GM19043 (cell line): ENCODE results near the gene FCSK.
"Not testable (repeated sequence)": the region's sequence is repeated elsewhere in the genome, so short reads cannot be mapped to it uniquely, and the experiment has no call there.

Experiments
- ATAC-seq: cut with Tn5 transposase; IDR thresholded peaks from one replicate; pipeline ENCODE4 v1.9.1; 2021; ENCODE audit warnings: low read depth; ENCODE audit not compliant: unreplicated experiment

FCSK gene

DNA sequence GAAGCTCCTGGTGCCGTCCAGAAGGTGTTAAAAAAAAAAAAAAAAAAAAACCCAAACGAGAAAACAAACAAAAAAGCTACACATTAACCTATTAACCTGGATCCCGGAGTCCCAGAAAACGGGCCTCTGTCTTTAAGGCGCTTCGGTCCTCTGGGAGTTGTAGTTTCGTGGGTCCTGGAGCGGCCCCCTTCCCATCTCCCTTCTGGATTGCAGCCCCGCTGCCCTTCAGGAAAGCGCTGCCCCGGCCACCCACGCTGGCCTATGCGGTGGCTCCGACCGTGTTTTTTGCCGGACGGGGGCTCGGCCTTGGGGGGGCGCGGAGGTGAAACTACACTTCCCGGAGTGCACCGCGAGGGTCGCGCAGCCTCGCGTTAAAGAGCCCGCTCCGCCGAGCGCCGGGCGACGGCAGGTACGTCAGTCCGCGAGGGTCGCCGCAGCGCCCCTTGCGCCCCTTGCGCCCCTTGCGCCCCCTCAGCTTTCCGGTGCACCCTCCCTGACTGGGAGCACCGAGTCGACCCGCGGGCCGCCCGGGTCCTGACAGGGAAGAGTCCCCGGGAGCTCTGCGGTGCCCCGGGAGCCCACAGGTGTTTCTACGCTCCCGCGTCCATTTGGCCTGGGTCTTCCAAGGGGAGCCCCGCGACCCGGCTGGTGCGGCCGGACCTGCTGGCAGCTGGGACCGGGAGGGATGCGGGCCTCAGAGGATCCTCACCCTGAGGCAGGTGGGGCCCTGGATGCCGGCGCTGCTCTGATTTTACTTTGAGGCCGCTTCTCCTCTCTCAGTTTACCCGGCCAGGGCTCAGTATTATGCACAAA, at the start of gene FCSK:
Gene FCSK, plus strand, starts transcription at position 374 of the 813 bp plus-strand sequence. CDS start 8,596 bp downstream, outside the sequence.
- peak; percentile 79 for ATAC-seq

DNA sequence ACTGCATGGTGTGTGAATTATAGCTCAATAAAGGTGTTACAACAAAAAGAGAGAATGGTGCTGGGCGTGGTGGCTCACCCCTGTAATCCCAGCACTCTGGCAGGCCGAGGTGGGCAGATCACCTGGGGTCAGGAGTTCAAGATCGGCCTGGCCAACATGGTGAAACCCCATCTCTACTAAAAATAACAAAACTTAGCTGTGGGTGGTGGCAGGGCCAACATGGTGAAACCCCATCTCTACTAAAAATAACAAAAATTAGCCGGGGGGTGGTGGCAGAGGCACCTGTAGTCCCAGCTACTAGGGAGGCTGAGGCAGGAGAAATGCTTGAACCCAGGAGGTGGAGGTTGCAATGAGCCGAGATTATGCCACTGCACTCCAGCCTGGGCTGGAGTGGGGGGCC, 48.3 kb upstream of the FCSK start:
- ATAC-seq = not testable (repeated sequence)

DNA sequence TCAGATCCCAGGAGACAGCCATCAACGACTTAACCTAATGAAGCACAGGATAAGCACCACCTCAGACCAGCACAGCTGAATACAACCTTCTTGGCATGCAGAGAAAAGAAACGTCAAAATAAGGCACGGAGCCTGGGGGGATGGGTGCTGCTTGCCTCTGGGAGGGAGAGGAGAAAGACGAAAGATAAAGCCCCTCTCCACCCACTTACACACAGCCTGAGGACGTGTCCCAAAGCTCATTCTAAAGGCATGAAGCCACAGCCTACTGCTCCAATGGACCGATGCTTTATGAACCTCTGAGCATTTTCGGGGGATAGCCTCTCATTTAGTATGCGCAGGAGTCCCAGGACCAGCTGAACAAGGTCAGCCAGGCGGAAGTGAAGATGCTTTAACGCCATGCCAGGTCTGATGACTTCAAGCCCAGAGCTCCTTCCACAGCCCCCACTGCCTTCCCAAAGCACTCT, 46.6 kb upstream of the FCSK start:
- no peak for ATAC-seq

DNA sequence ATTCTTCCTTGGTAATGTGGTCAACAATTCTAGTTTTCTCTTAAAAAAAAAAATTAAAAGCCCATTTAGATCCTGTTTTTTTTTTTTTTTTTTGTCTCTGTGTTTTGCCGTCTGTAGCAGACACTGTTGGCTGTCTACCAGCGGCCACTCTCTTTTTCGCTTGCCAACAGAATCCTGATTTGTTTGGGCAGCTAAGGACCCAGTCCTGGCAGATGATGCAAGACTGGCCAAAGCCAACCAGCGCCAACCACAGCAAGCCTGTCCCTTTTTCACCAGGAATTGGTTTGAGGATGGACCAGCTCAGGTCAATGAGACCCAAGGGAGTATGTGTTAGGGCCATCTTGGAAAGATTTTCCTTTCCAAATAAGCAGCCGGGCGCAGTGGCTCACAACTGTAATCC, 43.7 kb upstream of the FCSK start:
- no peak for ATAC-seq

DNA sequence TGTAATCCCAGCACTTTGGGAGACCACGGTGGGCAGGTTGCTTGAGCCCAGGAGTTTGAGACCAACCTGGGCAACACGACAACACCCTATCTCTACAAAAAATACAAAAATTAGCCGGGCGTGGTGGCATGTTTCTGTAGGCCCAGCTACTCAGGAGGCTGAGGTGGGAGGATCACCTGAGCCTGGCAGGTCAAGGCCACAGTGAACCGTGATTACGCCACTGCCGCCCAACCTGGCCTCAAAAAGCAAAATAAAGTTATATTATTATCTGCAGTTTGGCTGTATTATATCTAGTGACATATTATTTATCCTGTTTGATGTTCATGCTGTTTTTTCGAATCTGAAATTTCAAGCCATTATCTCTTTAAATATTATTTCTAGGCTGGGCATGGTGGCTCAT, 42.0 kb upstream of the FCSK start:
- ATAC-seq = no peak

DNA sequence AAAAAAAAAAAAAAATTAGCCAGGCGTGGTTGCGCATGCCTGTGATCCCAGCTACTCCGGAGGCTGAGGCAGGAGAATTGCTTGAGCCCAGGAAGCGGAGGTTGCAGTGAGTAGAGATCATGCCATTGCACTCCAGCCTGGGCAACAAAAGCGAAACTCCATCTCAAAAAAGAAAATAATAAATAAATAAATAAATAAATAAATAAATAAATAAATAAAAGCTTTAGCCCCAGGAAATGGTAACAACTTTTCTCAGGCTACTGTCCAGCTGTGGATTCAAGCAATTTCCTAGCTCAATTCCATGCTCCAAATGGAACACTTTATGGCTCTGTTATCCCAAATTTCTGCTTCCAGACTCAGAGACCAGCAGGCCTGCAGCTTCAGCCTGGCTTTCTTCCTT, 40.8 kb upstream of the FCSK start:
- not testable (repeated sequence) for ATAC-seq

DNA sequence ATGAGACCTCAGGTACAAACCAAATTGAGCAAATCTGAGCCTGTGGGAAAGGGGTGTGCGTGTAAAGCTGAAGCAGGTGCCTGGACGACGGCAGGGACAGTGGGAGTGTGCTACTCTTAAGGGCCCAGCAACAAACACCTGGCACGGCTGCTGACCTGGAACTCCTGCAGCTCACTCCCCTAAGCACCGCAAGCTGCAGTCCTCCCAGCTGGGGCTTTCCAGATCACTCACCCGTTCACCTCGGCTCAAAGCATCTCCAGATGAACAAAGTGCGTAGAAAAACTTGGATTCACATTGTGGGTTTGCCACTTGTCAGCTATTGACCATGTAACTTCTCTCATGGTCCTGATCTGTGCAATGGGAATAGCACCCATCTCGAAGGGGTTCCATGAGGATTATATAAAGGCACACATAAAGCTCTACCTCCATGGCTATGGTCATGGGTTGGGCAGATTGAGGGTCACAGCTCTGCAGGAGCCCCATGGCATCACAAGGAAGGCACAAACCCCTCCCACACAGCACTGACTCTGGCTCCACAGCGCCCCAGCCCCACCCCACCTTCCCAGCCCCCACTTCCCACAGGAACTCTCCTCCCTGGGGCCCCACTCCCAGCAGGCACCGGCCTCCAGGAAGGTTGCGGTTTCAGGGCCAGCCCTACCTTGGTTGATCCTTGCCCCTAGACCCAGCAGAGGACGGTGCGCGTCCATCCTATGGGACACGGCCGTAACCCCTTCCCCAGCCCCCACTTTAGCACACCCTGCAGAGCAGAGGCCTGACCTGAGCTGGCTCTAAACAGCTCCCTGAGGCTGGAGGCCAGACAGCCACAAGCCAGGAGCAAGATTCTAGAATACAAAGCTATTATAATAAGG, 37.4 kb upstream of the FCSK start:
- peak; percentile 75 for ATAC-seq

DNA sequence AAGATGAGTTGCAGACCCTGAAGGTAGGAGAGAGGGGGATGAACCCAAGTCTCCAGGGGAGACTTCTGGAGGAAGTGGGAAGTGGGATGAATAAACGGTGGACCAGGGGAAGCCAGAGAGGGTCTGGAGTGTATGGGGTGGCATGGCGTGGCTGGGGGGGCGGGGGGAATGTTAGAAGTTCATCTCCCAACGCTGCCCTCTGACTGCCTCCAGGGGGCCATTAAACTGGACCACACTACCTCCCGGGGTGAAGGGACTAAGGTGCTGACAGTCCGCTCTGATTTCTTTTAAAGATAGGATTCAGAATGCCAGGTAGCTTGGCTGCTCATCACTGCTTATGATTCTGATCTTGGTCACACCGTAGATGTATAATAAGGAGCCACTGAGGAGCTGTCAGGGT, 36.7 kb upstream of the FCSK start:
- ATAC-seq = no peak

DNA sequence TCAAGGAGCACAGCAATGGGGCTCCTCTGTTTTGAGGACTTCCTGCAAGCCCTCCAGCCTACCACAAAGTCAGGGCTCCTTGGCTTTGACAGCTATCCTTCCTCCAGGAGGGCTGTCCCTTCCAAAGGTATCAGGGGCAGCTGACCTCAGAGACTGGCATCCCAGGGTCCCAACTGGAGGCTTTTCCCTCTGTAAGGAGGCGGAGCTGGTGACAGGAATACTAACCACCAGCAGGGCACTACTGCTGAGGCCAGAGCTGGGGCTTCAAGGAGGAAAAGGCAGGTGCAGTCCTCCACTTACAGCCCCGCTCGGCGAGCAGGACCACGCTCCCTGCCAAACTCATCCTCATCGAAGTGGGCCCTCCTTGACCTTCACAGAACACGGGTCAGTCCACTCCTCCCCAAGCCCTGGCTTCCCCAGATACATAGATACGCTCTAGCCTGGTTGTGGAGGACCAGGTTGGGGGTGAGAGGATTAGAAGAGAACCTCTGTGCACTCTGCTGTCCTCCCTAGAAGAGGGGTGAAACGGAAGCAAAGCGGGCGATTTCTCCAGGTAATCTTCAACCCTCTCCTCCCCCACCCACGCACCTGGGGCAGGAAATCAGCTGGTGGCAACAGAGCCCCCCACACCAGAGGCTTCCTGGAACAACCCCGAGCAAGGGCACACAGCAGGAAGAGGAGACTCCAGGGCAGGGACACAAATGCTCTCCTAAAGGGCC, 36.0 kb upstream of the FCSK start:
- no peak for ATAC-seq

DNA sequence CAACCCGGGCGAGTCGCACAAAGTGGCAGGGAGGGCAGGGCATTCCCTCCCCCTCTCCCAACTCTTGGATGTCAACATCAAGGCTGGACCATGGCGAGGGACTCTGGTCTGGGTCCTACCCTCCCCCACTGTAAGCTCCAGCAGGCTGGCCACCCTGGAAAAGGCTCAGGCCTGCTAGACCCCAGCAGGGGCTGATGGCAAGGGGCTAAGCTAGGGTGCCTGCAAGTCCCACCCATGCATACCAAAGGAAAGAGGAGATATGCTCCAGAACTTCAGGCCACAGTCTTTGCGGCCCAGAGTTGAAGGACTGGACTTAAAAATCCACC, 35.4 kb upstream of the FCSK start:
- no peak for ATAC-seq

DNA sequence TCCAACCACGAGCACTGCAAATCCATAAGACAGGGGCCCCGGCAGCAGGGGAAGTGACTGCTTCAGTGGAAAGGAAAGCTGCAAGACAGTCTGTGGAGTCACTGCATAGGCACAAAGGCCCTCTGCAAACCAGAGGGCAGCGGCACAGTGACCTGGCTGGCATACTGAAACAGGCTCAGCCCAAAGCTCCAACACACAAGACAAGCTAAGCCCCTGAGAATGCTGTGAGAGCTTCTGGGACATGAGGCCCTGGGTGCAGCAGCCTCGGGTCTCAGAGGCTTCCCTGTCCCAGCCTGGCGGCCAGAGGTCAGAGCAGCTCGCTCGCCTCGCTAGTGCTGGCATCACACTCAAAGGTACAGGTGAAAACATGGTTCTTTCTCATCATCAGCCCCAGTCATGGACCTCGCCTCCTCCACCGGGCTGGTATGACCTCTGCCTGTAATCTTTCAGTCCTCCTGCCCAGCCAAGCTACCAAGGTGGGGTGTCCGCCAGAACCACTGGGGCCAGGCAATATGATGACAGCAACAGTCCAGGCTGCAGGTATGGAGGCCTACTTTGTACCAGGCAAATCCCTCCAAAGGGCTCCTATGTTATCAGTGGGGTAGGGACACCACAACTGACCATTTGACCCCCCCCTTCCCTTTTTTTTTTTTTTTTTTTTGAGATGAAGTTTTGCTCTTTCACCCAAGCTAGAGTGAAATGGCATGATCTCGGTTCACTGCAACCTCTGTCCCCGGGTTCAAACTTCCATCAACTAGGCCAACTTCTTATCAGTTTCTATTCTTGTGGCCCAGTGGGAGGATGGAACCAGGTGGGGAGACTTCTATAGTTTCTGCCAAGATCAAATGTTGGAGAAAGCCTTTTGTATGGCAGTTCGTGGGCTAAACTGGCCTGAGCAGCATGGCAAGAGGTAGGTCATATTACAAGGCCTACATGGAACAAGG, 34.7 kb upstream of the FCSK start:
- ATAC-seq = no peak

DNA sequence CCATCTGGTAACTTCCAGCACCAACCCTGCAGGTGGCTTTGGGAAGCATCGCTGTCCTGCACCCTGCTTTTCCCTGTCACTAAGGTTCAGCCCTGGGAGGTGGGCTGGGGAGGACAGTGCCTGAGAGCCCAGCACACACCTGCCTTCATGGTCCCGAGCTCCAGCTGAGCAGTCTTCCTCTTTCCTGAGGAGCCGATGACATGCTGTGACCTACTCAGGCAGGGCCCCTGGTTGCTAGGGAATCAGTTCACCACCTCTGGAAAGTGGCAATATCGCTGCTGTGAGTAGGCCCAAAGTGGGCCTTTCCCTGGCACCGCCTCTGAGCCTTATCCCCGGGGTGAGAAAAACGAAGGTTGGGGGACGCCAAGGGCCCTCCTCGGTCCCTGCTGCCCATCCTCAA, 33.4 kb upstream of the FCSK start:
- ATAC-seq = no peak

DNA sequence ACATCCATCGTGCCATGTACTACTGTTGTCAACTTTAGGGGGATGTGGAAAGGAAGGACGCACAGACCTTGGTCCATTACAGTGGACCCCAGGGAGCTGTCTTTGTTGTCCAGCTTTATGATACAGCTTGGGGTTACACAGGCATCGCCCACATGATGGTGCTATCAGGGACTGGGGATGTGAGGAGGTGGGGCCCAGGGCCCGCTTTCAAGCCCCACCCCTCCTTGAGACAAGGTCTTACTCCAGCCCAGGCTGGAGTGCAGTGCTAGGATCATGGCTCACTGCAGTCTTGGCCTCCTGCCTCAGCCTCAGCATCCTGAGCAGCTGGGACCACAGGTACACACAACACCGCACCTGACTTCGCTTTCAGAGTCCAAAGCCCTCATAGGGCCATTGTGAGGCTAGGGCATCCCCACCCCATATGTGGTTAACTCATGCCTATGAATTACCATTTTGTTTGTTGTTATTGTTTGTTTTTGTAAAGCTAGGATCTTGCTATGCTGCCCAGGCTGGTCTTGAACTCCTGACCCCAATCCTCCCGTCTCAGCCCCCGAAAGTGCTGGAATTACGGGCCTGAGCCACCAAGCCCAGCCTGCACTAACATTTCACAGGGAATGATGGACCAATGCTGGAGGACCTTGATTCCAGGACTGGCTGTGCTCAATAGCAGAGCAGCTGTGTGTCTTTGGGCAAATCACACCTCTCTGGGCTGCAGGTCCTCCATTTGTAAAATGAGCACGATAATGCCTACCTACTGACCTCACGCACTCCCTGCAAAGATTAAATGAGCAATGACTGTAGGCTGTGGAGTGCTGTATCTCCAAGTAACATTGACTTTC, 32.7 kb upstream of the FCSK start:
- no peak for ATAC-seq

DNA sequence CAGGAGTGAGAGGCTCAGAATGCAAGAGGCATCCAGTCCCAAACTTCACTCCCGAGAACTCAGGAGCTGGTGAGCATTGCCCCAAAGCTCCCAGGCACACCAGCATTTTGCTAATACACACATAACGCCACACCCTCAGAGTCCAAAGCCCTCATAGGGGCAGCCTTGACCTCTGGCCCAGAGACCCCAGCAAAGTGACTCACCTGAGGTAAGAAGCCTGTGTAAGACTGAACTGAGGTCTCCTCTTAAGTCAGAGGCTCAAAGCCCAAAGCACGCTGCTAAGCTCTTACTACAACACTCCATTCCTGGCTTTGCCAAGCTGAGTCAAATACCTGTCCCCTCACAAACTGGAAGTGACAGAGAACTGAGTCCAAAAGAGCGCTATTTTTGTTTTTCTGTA, 31.9 kb upstream of the FCSK start:
- no peak for ATAC-seq

DNA sequence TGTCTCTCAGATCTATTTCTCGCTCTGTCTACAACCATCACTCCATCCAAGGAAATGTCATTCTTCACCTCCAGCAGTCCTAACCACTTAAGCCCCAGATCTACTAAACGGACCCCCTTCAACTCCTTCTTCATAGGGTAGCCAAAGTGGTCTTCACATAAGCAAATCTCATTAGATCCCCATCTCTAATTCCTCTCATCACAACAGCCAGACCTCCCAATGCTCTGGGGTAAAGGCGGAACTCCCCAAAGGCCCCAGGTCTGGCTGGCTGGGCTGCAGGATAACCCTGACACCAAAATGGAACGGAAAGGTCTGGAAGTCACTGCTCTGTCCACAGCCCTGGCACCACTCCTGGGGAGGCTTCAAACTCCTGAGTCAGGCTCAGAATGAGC, 26.6 kb upstream of the FCSK start:
- ATAC-seq = no peak

DNA sequence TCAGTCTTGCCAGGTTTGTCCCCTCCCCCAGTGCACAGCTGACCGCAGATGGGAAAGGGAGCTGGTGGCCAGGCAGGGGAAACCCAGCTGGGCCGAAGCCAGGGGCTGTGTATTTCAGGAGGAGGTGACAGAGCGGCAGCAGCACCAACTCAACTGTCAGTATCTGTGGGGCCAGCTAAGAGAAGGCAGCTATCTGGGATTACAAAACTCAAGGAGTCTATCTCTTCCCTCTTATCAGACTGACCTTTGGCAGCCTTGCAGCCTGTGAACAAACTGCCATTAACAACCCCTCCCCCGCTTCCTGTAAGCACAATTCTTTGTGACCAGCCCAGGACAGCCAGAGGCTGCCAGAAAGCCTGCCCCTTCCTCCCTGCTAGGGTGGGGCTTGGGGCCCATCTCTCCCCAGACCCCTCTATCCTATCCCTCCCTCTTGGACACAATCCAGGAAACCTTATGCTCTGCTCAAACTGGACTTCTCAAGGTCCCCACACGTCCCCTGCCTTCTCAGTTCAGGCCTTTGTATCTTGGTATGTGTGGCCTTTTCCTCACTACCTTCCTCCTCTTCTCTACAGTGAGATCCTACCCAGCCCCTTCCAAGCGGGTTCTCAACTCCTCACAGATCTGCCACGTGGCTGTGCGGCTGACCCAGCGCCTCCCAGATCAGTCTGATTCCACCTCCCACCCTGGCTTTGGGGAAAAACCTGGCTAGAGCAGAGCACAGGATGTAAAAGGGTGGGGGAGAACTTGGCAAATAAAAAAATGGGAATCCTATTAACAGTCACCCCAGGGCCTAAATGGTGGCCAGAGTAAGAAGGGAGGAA, 26.0 kb upstream of the FCSK start:
- ATAC-seq = no peak

DNA sequence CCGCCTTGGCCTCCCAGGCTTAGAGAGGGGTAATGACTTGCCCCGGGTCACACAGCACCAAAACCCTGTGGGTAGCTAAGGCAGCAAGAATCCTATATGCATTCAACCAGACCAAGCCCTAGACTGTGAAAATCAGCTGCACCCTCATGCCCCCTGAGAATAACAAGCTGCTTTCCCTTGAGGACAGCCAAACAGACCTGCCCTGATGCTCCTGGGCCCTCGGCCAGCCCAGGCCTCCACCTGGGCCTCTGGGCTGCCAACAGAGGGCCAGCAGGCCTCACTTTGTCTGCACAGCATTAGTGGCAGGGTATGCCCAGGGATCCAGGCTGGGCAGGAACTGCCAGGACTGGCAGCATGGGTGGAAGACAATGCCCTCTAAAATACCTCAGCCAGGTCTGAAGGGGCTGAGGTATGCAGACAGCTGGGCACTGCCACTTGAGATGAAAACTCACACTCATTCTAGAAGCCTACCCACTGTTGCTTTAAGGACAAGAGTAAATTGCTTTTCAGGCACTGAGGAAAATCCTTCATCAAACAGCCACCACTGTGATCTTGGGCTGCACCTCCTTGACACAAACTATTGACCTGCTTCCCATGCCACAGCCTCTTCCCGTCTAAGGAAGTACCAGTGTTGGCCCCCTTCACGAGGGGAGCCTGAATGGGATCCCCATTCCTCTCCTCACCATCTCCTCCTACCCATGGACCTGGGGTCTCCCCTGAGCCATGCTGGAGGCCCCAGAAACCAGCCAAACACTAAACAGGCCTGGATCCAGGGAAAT, 24.3 kb upstream of the FCSK start:
- no peak for ATAC-seq
